Fibroblast of pulmonary artery (primary cell): ENCODE measurements around the gene FAM124A.
A peak's percentile ranks its signal among the peaks of the same experiment; 100 is the strongest.

Source experiments
- DNase-seq: peaks from one replicate; pipeline ENCODE4 v3.0.0-alpha.2; 2010; ENCODE audit warnings: low read depth
- H3K4me3 ChIP-seq: replicated peaks from 2 replicates; pipeline ENCODE4 v1.5.1; 2011; ENCODE audit warnings: low read depth, mild to moderate bottlenecking, control low read depth, low read length, moderate library complexity
- CTCF ChIP-seq: IDR thresholded peaks from 2 replicates; pipeline ENCODE4 v1.5.1; 2011; ENCODE audit warnings: mild to moderate bottlenecking, control low read depth, low read length, inconsistent platforms; ENCODE audit errors: missing control alignments

The FAM124A gene

GRCh38 chr13:51246025-51246417 lies 23.8 kb downstream of the FAM124A start:
- TF ChIP-seq CTCF: no peak
- DNase-seq: no peak
- no peak overlapping the region for H3K4me3 ChIP-seq

DNA sequence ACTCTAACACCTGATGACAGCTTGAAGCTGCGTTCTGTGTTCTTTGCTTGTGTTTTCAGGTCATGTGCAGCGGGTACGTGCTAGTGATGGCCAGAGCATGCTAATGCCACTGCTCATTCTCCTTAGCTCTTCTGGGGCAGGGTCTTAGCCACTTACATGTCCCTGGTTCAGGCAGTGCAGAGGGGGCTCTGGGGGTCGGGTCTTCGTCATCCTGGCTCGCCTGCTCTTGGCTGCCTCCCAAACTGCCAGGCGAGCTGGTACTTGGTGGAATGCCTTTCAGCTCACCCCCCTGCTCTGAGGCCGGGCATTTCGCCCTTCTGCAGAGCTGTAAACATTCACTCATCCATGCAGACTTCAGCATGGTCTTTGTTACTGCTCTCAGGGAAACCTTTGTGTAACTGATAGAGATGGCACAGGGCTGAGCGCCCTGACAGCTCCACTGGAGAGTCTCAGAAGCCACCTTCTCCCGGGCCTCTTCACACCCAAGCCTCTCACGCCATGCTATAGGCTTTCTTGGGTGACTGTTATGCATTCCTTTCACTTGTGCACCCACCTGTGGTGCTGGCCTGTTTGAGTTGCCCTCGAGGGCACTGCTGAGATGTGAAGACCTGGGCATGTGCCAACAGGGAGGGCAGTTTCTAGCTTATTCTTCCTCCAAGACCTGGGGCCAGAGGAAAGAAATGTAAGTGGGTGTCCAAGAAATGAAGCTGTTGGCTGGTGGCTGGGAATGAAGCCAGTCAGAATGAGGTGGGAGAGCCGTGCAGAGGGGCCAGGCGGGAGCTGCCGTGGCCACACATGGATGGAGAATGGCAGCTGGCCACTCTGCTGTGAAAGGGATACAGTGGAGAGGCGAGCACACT lies 24.4 kb downstream of the FAM124A start:
- no peak for TF ChIP-seq CTCF
- no peak for DNase-seq
- no peak overlapping the region for H3K4me3 ChIP-seq

GRCh38 chr13:51249255-51249654 lies 27.1 kb downstream of the FAM124A start:
- no peak overlapping the region for H3K4me3 ChIP-seq
- DNase-seq: no peak
- TF ChIP-seq CTCF: no peak

GRCh38 chr13:51249770-51250741 lies 27.9 kb downstream of the FAM124A start:
- peak; percentile 50 for TF ChIP-seq CTCF
- no peak for DNase-seq

GRCh38 chr13:51251480-51251879 lies 29.3 kb downstream of the FAM124A start:
- no peak for TF ChIP-seq CTCF
- no peak for DNase-seq
- H3K4me3 ChIP-seq: no peak overlapping the region

More at GRCh38 chr13:51249770-51250741, 27.9 kb downstream of the FAM124A start:
- no peak overlapping the region for H3K4me3 ChIP-seq

GRCh38 chr13:51252954-51253532 lies 30.8 kb downstream of the FAM124A start:
- no peak overlapping the region for H3K4me3 ChIP-seq
- no peak for DNase-seq
- no peak for TF ChIP-seq CTCF
